HepG2 (cell line): ENCODE measurements around the gene PROX1. TPM values are rescaled to one million over a fixed set of nuclear protein-coding genes. Genes with fewer than 3 reads are reported as not detected.
A peak's percentile ranks its signal among the peaks of the same experiment; 100 is the strongest.

ENCODE experiments used
- AGO2 ChIP-seq: fragments of 200-400 bp; formaldehyde crosslinking; optimal IDR thresholded peaks from 2 replicates; pipeline ENCODE3; 2017; ENCODE audit warnings: mild to moderate bottlenecking, low read depth, low read length, moderate library complexity
- BORCS8-MEF2B ChIP-seq: sonication (generic); formaldehyde crosslinking; IDR thresholded peaks from 2 replicates; pipeline ENCODE4 v1.8.0; 2022; ENCODE audit warnings: mild to moderate bottlenecking, missing genetic modification reagents
- CHD4 ChIP-seq: fragments of 200-600 bp; sonication (generic); IDR thresholded peaks from 2 replicates; pipeline ENCODE4 v1.7.0; 2017; ENCODE audit warnings: mild to moderate bottlenecking, low read length, borderline replicate concordance
- EHMT2 ChIP-seq: fragments of 200-600 bp; sonication (generic); IDR thresholded peaks from 2 replicates; pipeline ENCODE4 v1.7.0; 2017; ENCODE audit warnings: antibody characterized with exemption, low read depth, low read length, borderline replicate concordance
- EP300 ChIP-seq, 3 experiments: sonication (generic) in 1 of 3; formaldehyde crosslinking in 1 of 3; IDR thresholded peaks; 2 replicates each; pipeline versions ENCODE4 v1.5.1 to v1.6.1; 2011 to 2020; ENCODE audit warnings: low read depth in 2 of 3, low read length in 2 of 3, borderline replicate concordance in 1 of 3, improper control_type of control experiment in 1 of 3, mild to moderate bottlenecking in 1 of 3, missing genetic modification reagents in 1 of 3, moderate library complexity in 1 of 3
- ETV6 ChIP-seq: sonication (generic); formaldehyde crosslinking; conservative IDR thresholded peaks from 2 replicates; pipeline ENCODE4 v1.4.0; 2020; ENCODE audit warnings: missing genetic modification reagents
- FOXP1 ChIP-seq, 2 experiments: fragments of 450-650 bp in 1 of 2; IDR thresholded peaks; 2 replicates each; pipeline ENCODE4 v1.6.1; 2017 to 2018; ENCODE audit warnings: antibody characterized with exemption in 1 of 2
- HNRNPUL1 ChIP-seq: fragments of 200-400 bp; formaldehyde crosslinking; IDR thresholded peaks from 2 replicates; pipeline ENCODE4 v1.6.1; 2017; ENCODE audit warnings: low read depth, mild to moderate bottlenecking, low read length, moderate library complexity
- KLF15 ChIP-seq: sonication (generic); formaldehyde crosslinking; IDR thresholded peaks from 2 replicates; pipeline ENCODE4 v1.8.1; 2023; ENCODE audit warnings: borderline replicate concordance, mild to moderate bottlenecking, inconsistent platforms, missing genetic modification reagents, mixed read lengths
- KMT2B ChIP-seq: IDR thresholded peaks from 2 replicates; pipeline ENCODE4 v1.6.1; 2016; ENCODE audit warnings: missing genetic modification reagents, missing compliant biosample characterization
- NFE2L2 ChIP-seq: fragments of 150-350 bp; IDR thresholded peaks from 2 replicates; pipeline ENCODE4 v1.6.1; 2014; ENCODE audit warnings: low read length
- PHF21A ChIP-seq: sonication (generic); formaldehyde crosslinking; IDR thresholded peaks from 2 replicates; pipeline ENCODE4 v1.5.0; 2020; ENCODE audit warnings: mild to moderate bottlenecking, missing genetic modification reagents
- SIX1 ChIP-seq: sonication (generic); formaldehyde crosslinking; IDR thresholded peaks from 2 replicates; pipeline ENCODE4 v1.4.0; 2020; ENCODE audit warnings: missing genetic modification reagents, borderline replicate concordance
- TAF15 ChIP-seq: fragments of 200-400 bp; formaldehyde crosslinking; IDR thresholded peaks from one replicate; pipeline ENCODE4 v1.6.1; 2018; ENCODE audit warnings: mild to moderate bottlenecking, low read depth, low read length; ENCODE audit not compliant: poor library complexity, severe bottlenecking
- ZBTB33 ChIP-seq: sonication (generic); formaldehyde crosslinking; IDR thresholded peaks from 2 replicates; pipeline ENCODE4 v1.4.0; 2020; ENCODE audit warnings: missing genetic modification reagents
- ZNF10 ChIP-seq: sonication (generic); formaldehyde crosslinking; IDR thresholded peaks from 2 replicates; pipeline ENCODE4 v1.4.0; 2020; ENCODE audit warnings: mild to moderate bottlenecking, low read depth, missing genetic modification reagents, borderline replicate concordance
- ZNF34 ChIP-seq: sonication (generic); formaldehyde crosslinking; IDR thresholded peaks from 2 replicates; pipeline ENCODE4 v1.4.0; 2020; ENCODE audit warnings: mild to moderate bottlenecking, missing genetic modification reagents, borderline replicate concordance
- ZNF367 ChIP-seq: sonication (generic); formaldehyde crosslinking; IDR thresholded peaks from 2 replicates; pipeline ENCODE4 v1.4.0; 2020; ENCODE audit warnings: missing genetic modification reagents, borderline replicate concordance
- ZNF713 ChIP-seq: sonication (generic); formaldehyde crosslinking; IDR thresholded peaks from 2 replicates; pipeline ENCODE4 v1.4.0; 2020; ENCODE audit warnings: mild to moderate bottlenecking, missing genetic modification reagents
- ZNF724P ChIP-seq: sonication (generic); formaldehyde crosslinking; IDR thresholded peaks from 2 replicates; pipeline ENCODE4 v1.8.0; 2022; ENCODE audit warnings: missing genetic modification reagents, borderline replicate concordance
- polyA plus RNA-seq, 8 experiments: library from polyadenylated mRNA; depleted of rRNA in 3 of 8; stranded (reverse) in 7 of 8; unstranded in 1 of 8; fragments of >200 nt; fragmentation: Illumina TruSeq in 4 of 8; extraction: Trizol in 4 of 8; gene quantifications; 2 replicates each; pipeline versions ENCODE4 v1.2.1 to v1.2.3, GENCODE V29; 2011 to 2016; ENCODE audit warnings: low read depth in 4 of 8, missing spikeins in 1 of 8, mixed read lengths in 1 of 8; ENCODE audit not compliant: insufficient read depth in 1 of 8
- total RNA-seq, 5 experiments: library from RNA; depleted of rRNA; stranded (reverse); fragments of >200 nt; fragmentation: Illumina TruSeq; extraction: Trizol; gene quantifications; 2 replicates each; pipeline ENCODE4 v1.2.3, GENCODE V29; 2016; ENCODE audit warnings: low read depth in 1 of 5
- TF ChIP-seq, protein P1 (sequence below): sonication (generic); formaldehyde crosslinking; IDR thresholded peaks from 2 replicates; pipeline ENCODE4 v1.4.0; 2020; ENCODE audit warnings: low read depth, mild to moderate bottlenecking, missing genetic modification reagents
- TF ChIP-seq, protein P2 (sequence below): sonication (generic); formaldehyde crosslinking; IDR thresholded peaks from 2 replicates; pipeline ENCODE4 v1.5.1; 2020; ENCODE audit warnings: missing genetic modification reagents, mild to moderate bottlenecking, borderline replicate concordance
- TF ChIP-seq, protein P3 (sequence below): sonication (generic); formaldehyde crosslinking; IDR thresholded peaks from 2 replicates; pipeline ENCODE4 v1.8.1; 2022; ENCODE audit warnings: mild to moderate bottlenecking, missing genetic modification reagents

Gene PROX1
- total and polyA plus RNA-seq, 2 of the 13 experiments (the other 11 are each of a cell fraction or from before 2014, with no cell fraction given), result 12.3 to 30.2 TPM

GRCh38 chr1:214039394-214040018 lies 51.7 kb downstream of the PROX1 start (continued):
- TF ChIP-seq, protein P1, sequence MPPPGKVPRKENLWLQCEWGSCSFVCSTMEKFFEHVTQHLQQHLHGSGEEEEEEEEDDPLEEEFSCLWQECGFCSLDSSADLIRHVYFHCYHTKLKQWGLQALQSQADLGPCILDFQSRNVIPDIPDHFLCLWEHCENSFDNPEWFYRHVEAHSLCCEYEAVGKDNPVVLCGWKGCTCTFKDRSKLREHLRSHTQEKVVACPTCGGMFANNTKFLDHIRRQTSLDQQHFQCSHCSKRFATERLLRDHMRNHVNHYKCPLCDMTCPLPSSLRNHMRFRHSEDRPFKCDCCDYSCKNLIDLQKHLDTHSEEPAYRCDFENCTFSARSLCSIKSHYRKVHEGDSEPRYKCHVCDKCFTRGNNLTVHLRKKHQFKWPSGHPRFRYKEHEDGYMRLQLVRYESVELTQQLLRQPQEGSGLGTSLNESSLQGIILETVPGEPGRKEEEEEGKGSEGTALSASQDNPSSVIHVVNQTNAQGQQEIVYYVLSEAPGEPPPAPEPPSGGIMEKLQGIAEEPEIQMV (CRISPR knock-in tag), result no peak
- TF ChIP-seq KMT2B (no peak), EHMT2 (no peak), SIX1 (CRISPR knock-in tag) (peak; percentile 27; the same call in 1 of the 2 replicates), ETV6 (CRISPR knock-in tag) (no peak), CHD4 (0 out of 2 replicates have a peak, but pooled peaks have one; percentile 48), BORCS8-MEF2B (CRISPR knock-in tag) (no peak), ZNF367 (CRISPR knock-in tag) (no peak), PHF21A (CRISPR knock-in tag) (no peak), ZNF713 (no peak), ZNF34 (CRISPR knock-in tag) (no peak), KLF15 (CRISPR knock-in tag) (no peak), ZNF724P (CRISPR knock-in tag) (no peak), NFE2L2 (no peak), ZNF10 (CRISPR knock-in tag) (no peak), ZBTB33 (CRISPR knock-in tag) (no peak), HNRNPUL1 (0 out of 2 replicates have a peak, but pooled peaks have one; percentile 32), EP300 (IDR thresholded peaks at IDR 0.05; ENCODE audit: low read depth in 2 of 2, low read length in 2 of 2) (peak in 1 of 2 experiments; percentile 83; a peak in 2 of 4 replicates), EP300 (CRISPR knock-in tag; IDR thresholded peaks at IDR 0.05; ENCODE audit: borderline replicate concordance) (no peak), FOXP1 (IDR thresholded peaks at IDR 0.05) (no peak), FOXP1 (CRISPR knock-in tag; IDR thresholded peaks at IDR 0.05) (no peak), AGO2 (no peak), TAF15 (no peak)
- TF ChIP-seq, protein P2, sequence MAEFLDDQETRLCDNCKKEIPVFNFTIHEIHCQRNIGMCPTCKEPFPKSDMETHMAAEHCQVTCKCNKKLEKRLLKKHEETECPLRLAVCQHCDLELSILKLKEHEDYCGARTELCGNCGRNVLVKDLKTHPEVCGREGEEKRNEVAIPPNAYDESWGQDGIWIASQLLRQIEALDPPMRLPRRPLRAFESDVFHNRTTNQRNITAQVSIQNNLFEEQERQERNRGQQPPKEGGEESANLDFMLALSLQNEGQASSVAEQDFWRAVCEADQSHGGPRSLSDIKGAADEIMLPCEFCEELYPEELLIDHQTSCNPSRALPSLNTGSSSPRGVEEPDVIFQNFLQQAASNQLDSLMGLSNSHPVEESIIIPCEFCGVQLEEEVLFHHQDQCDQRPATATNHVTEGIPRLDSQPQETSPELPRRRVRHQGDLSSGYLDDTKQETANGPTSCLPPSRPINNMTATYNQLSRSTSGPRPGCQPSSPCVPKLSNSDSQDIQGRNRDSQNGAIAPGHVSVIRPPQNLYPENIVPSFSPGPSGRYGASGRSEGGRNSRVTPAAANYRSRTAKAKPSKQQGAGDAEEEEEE (CRISPR knock-in tag), result no peak
- TF ChIP-seq, protein P3, sequence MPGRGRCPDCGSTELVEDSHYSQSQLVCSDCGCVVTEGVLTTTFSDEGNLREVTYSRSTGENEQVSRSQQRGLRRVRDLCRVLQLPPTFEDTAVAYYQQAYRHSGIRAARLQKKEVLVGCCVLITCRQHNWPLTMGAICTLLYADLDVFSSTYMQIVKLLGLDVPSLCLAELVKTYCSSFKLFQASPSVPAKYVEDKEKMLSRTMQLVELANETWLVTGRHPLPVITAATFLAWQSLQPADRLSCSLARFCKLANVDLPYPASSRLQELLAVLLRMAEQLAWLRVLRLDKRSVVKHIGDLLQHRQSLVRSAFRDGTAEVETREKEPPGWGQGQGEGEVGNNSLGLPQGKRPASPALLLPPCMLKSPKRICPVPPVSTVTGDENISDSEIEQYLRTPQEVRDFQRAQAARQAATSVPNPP, result no peak
